Heart left ventricle (tissue), 16 donors: ENCODE data around the gene AAR2. TPM values are rescaled to one million over a fixed set of nuclear protein-coding genes. Genes with fewer than 3 reads are reported as not detected.

ENCODE experiments used
- ATAC-seq, 4 donors: fragments of 200-7000 bp; cut with Tn5 transposase; one replicate each; pipeline ENCODE4 v1.9.1; 2020 to 2022; ENCODE audit warnings: moderate library complexity in 4 of 4, mild to moderate bottlenecking in 3 of 4, moderate number of reproducible peaks in 1 of 4
- DNase-seq, 5 donors: peaks; one replicate each; pipeline ENCODE4 v3.0.0-alpha.2; 2020
- H3K27ac ChIP-seq, 12 donors: fragments of 200-600 bp; sonication (generic) in 4 of 12; one replicate each; pipeline versions ENCODE4 v1.5.0 to v1.8.0; 2016 to 2022; ENCODE audit warnings: mild to moderate bottlenecking in 2 of 12
- H3K27me3 ChIP-seq, 9 donors: fragments of 200-600 bp; sonication (generic) in 2 of 9; one replicate each; pipeline versions ENCODE4 v1.5.1 to v1.8.0; 2016 to 2022; ENCODE audit warnings: mild to moderate bottlenecking in 3 of 9
- H3K36me3 ChIP-seq, 9 donors: fragments of 200-600 bp; sonication (generic) in 2 of 9; one replicate each; pipeline versions ENCODE4 v1.5.0 to v1.8.0; 2018 to 2022; ENCODE audit warnings: mild to moderate bottlenecking in 2 of 9
- H3K4me1 ChIP-seq, 12 donors: fragments of 200-600 bp; sonication (generic) in 4 of 12; one replicate each; pipeline versions ENCODE4 v1.5.0 to v1.8.0; 2016 to 2022; ENCODE audit warnings: mild to moderate bottlenecking in 3 of 12
- H3K4me3 ChIP-seq, 12 donors: fragments of 200-600 bp; sonication (generic) in 4 of 12; one replicate each; pipeline versions ENCODE4 v1.5.0 to v1.8.0; 2017 to 2022; ENCODE audit warnings: mild to moderate bottlenecking in 9 of 12, moderate library complexity in 4 of 12
- H3K9me3 ChIP-seq, 12 donors: fragments of 200-600 bp; sonication (generic) in 4 of 12; one replicate each; pipeline versions ENCODE4 v1.5.0 to v1.8.0; 2016 to 2022; ENCODE audit warnings: mild to moderate bottlenecking in 1 of 12
- POLR2A ChIP-seq, 2 donors: fragments of 450-650 bp; IDR thresholded peaks; one replicate each; pipeline ENCODE4 v1.6.1; 2017; ENCODE audit warnings: antibody characterized with exemption in 2 of 2, mild to moderate bottlenecking in 2 of 2, moderate library complexity in 2 of 2
- WGBS, 4 donors: extraction: QIAGEN DNeasy Blood & Tissue Kit in 2 of 4; methylation state at CpG; one replicate each; pipeline versions ENCODE4 v1.1.5 to v1.1.7; 2013 to 2018; 5-methylcytosine and 5-hydroxymethylcytosine counted together
- intact Hi-C, 10 donors: fragments of 100-400 bp; cut with DNase I; formaldehyde crosslinking; loops; one replicate each; pipeline versions ENCODE4 v1.11.1 to v1.14.2; 2022
- long read RNA-seq, 3 donors: library from polyadenylated mRNA; unstranded; transcript quantifications; one replicate each; pipeline ENCODE4 v2.0.0, GENCODE V29; 2020 to 2021
- polyA plus RNA-seq, 2 donors: library from polyadenylated mRNA; stranded (reverse); fragments of 200-250 nt; gene quantifications; one replicate each; pipeline ENCODE4 v1.2.3, GENCODE V29; 2013
- total RNA-seq, 9 donors: library from RNA; depleted of rRNA in 2 of 9; stranded (reverse); fragments of >200 nt in 2 of 9; fragmentation: NEBNext Ultra II Directional in 3 of 9; extraction: Animal tissue kit (Norgen Biotek cat#: 25700) in 3 of 9; gene quantifications; one replicate each; pipeline versions ENCODE4 v1.1.0 to v1.2.4, GENCODE V29; 2016 to 2023
- TF ChIP-seq, protein P1 (sequence below), 12 donors: fragments of 200-600 bp; sonication (generic) in 4 of 12; IDR thresholded peaks; one replicate each; pipeline versions ENCODE4 v1.5.0 to v1.8.0; 2018 to 2022; ENCODE audit warnings: antibody characterized with exemption in 12 of 12, mild to moderate bottlenecking in 5 of 12
- donor health status: ischemic (EF 13 %, LVEDD 7.1; RV severe dilation, severe dysfunction).
- donor health status: healthy with polysubstance abuse.
- donor health status: DM: no; HTN: yes; CAD: no.
- donor health status: DM: no; HTN: no; CAD: no.
- donor health status: ischemic (EF 25% LVEDD 6.9; RV normal size, moderate dysfunction).
- donor health status: ischemic (EF 25% LVEDD 5.7; RV mildly dilated, moderate dysfunction).
- donor health status: healthy.
- donor health status: DM: yes; HTN: yes; CAD: no.
- donor health status: ischemic (EF 35%, LVEDD 5.7; RV mildly dilated, moderate dysfunction).
- donor health status: nonischemic (EF 11% LVEDD 7.7; RV severe dilation, severe dysfunction).
- donor health status: DM: yes; HTN: yes; CAD: no.
- donor health status: PGD.
- donor health status: ischemic (EF 29% LVEDD 5.4; RV normal size, mild dysfunction).
- donor health status: nonischemic (EF 23%, LVEDD 6.1; RV moderate dilation, normal function).

Gene AAR2, protein sequence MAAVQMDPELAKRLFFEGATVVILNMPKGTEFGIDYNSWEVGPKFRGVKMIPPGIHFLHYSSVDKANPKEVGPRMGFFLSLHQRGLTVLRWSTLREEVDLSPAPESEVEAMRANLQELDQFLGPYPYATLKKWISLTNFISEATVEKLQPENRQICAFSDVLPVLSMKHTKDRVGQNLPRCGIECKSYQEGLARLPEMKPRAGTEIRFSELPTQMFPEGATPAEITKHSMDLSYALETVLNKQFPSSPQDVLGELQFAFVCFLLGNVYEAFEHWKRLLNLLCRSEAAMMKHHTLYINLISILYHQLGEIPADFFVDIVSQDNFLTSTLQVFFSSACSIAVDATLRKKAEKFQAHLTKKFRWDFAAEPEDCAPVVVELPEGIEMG
- total RNA-seq = 10 to 100 TPM; 13.6 to 25.1 (median 16.8) TPM
- polyA plus RNA-seq = 10 to 100 TPM in 1 of 2 donors, 1 to 10 TPM in 1; 7.8 to 26.9 TPM
- long read RNA-seq, donor 1, transcript AAR2-202 (4 exons, 2,689 nt) = minor isoform, 5 of 47 reads
- long read RNA-seq, donor 1, transcript AAR2-201 (4 exons, 2,430 nt) = major isoform, 27 of 47 reads
- long read RNA-seq, donor 1, partial matches to known transcripts = 12 of 47 reads
- long read RNA-seq, donor 1, other reads (novel, unspliced or antisense) = 3 of 47 reads
- long read RNA-seq, donor 2, transcript AAR2-201 (4 exons, 2,430 nt) = major isoform, 169 of 260 reads
- long read RNA-seq, donor 2, transcript AAR2-202 (4 exons, 2,689 nt) = minor isoform, 9 of 260 reads
- long read RNA-seq, donor 2, partial matches to known transcripts = 64 of 260 reads
- long read RNA-seq, donor 2, other reads (novel, unspliced or antisense) = 18 of 260 reads
- long read RNA-seq, donor 3, transcript AAR2-201 (4 exons, 2,430 nt) = major isoform, 32 of 50 reads
- long read RNA-seq, donor 3, partial matches to known transcripts = 12 of 50 reads
- long read RNA-seq, donor 3, other reads (novel, unspliced or antisense) = 4 of 50 reads

DNA sequence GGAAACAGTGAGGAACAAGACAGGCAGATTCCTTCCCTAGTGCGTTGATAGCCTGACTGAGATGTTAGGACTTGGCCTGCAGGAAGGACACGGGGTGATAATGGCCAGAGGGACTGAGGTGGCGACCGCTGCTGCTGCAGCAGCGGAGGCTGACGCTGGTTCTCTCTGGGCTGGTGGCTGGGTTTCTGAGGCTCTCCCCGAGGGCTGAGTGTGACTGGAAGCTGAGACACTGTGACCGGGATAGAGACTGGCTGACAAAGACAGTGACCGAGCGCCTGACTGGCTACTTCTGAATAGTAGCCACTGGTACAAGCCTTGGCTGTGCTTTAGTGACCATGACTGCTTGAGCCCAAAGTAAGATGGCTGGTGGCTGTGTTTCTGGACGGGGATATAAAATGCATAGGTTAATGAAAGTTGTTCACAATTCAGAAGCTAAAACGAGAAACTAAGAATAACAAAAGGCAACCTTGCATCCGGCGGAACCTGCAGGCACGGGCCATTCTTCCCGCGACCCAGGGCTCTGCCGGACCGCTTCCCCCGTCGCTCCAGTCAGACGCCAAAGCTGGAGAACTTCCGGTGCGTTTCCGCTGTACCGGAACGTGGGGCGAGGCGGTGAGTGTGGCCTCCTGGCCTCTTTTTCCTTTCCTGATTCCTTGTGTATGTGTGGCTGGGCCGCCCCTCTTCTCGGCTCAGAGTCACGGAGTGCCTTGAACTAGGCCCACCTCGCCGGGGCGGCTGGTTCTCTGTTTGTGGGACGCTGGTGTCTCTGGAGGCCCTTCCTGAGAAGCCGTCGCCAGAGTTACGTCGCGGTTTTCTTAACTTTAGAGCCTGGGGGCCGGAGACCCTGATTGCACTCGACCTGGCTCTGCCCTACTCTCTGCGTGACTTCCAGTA lies at the start of gene AAR2:
Gene AAR2, plus strand, starts transcription at position 587 of the 894 bp plus-strand sequence. CDS start 3,391 bp downstream, outside the sequence.
- DNase-seq (peak; percentile 81 to 90 (median 83)), ATAC-seq (peak; percentile 90 to 98 (median 97))
- peak within 1 kb of the TSS in 11 of 12 donors; percentile 51 to 90 (median 78) for H3K27ac ChIP-seq
- no peaks in the 10 kb centered on the region for H3K27me3 ChIP-seq
- 7 to 9% (median 9%) methylated on average over 30 to 44 of the region's 44 CpGs for WGBS, 4 donors
- H3K9me3 ChIP-seq = no peaks in the 10 kb centered on the region
- H3K4me3 ChIP-seq = peak within 1 kb of the TSS; percentile 43 to 97 (median 81)
- H3K36me3 ChIP-seq = peaks cover 0 to 19% (median 15%) of the 10 kb centered on the region in 9 donors
- H3K4me1 ChIP-seq = peaks cover 0 to 26% (median 19%) of the 10 kb centered on the region in 12 donors
- intact Hi-C loops = no loop called here
- TF ChIP-seq, protein P1, sequence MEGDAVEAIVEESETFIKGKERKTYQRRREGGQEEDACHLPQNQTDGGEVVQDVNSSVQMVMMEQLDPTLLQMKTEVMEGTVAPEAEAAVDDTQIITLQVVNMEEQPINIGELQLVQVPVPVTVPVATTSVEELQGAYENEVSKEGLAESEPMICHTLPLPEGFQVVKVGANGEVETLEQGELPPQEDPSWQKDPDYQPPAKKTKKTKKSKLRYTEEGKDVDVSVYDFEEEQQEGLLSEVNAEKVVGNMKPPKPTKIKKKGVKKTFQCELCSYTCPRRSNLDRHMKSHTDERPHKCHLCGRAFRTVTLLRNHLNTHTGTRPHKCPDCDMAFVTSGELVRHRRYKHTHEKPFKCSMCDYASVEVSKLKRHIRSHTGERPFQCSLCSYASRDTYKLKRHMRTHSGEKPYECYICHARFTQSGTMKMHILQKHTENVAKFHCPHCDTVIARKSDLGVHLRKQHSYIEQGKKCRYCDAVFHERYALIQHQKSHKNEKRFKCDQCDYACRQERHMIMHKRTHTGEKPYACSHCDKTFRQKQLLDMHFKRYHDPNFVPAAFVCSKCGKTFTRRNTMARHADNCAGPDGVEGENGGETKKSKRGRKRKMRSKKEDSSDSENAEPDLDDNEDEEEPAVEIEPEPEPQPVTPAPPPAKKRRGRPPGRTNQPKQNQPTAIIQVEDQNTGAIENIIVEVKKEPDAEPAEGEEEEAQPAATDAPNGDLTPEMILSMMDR (IDR thresholded peaks at IDR 0.05) = no peak
- peak in 1 of 2 donors; percentile 51 for TF ChIP-seq POLR2A (IDR thresholded peaks at IDR 0.05)

DNA sequence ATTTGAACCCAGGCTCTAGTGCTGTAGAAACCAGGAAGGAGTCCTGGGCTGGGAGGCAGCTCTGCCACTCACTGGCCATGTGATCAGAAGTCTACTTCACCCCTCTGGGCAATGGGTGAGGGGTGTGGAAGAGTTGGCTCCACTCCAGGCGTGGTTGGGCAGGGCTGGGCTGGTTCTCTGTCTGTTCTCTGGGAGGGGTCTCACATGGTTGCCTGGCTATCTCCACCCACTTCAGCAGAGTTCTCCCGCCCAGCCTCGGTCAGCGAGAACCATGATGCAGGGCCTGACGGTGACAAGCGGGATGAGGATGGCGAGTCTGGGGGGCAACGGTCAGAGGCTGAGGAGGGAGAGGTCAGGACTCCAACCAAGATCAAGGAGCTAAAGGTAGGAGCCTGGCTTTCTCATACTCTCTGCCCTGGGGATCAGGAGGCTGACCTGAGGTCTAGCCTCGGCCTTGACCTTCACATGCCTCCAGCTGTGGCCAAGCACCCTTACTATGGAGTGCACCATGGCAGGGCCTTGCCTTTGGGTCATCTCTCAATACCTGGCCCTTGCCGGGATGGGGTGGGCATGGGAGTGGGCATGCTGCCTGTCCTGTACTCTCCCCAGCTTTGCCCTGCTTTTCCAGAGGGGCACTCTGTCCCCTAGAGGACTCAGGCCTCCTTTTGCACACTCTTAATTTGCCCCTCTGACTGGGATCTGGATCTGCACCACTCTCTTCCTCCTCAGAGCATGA lies 42.1 kb upstream of the AAR2 start:
- Histone ChIP-seq H3K27me3 (no peaks in the 10 kb centered on the region), H3K4me3 (no peak overlapping the region), H3K4me1 (peaks cover 0 to 5% (median 0%) of the 10 kb centered on the region in 12 donors), H3K27ac (no peak overlapping the region), H3K9me3 (no peaks in the 10 kb centered on the region), H3K36me3 (peaks cover 0 to 84% (median 20%) of the 10 kb centered on the region in 9 donors)
- DNase-seq (no peak), ATAC-seq (no peak)
- 91 to 97% (median 95%) methylated on average over 9 to 10 of the region's 10 CpGs for WGBS, 4 donors
- intact Hi-C loops = loop anchor here in 1 of 10 donors (10.0 kb wide), 1 partner anchor 199 kb away; no protein-coding TSS in a partner anchor
- no peak for TF ChIP-seq POLR2A (IDR thresholded peaks at IDR 0.05)
- TF ChIP-seq, protein P1 (IDR thresholded peaks at IDR 0.05) = no peak

DNA sequence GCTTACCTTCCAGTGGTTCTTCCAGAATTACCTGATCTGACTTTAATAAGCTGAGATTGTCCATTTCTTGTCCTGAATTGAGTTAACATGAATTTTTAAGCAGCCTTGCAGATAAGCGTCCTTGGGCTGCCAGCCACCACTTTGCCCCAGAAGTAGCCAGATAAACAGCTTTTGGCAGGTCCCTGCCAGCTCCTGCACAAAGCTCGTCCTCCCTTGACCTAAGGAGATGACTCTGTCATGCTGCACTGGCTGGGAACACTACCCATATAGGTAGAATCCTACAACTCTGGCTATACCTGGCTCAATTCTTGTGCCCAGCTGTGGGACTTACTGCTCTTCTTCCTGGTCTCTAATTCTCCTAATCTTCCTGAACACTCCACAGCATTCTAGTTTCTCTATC lies 39.6 kb upstream of the AAR2 start:
- DNase-seq = no peak
- intact Hi-C loops = loop anchor here in 7 of 10 donors (5.0 to 10.0 kb wide), 4 partner anchors 39 to 204 kb away; no protein-coding TSS in a partner anchor
- no peaks in the 10 kb centered on the region for H3K9me3 ChIP-seq
- no peak overlapping the region for H3K27ac ChIP-seq
- peaks cover 0 to 62% (median 8%) of the 10 kb centered on the region in 9 donors for H3K36me3 ChIP-seq
- no peak overlapping the region for H3K4me3 ChIP-seq
- no peaks in the 10 kb centered on the region for H3K27me3 ChIP-seq
- no peak for TF ChIP-seq POLR2A (IDR thresholded peaks at IDR 0.05)
- TF ChIP-seq, protein P1 (IDR thresholded peaks at IDR 0.05) = no peak
- ATAC-seq = peak in 3 of 4 donors; percentile 45 to 66 (median 55)
- H3K4me1 ChIP-seq = peaks cover 0 to 6% (median 0%) of the 10 kb centered on the region in 12 donors
- 41 to 74% (median 47%) methylated on average over 2 of the region's 2 CpGs for WGBS, 4 donors
